ENCODE results near the gene GPSM1. TPM values are rescaled to one million over a fixed set of nuclear protein-coding genes. Genes with fewer than 3 reads are reported as not detected.

GPSM1 gene
- total RNA-seq, 1 donor from 2014 or later: 1.9 TPM

- CTCF ChIA-PET: no interaction called here
- TF ChIP-seq, protein P1, sequence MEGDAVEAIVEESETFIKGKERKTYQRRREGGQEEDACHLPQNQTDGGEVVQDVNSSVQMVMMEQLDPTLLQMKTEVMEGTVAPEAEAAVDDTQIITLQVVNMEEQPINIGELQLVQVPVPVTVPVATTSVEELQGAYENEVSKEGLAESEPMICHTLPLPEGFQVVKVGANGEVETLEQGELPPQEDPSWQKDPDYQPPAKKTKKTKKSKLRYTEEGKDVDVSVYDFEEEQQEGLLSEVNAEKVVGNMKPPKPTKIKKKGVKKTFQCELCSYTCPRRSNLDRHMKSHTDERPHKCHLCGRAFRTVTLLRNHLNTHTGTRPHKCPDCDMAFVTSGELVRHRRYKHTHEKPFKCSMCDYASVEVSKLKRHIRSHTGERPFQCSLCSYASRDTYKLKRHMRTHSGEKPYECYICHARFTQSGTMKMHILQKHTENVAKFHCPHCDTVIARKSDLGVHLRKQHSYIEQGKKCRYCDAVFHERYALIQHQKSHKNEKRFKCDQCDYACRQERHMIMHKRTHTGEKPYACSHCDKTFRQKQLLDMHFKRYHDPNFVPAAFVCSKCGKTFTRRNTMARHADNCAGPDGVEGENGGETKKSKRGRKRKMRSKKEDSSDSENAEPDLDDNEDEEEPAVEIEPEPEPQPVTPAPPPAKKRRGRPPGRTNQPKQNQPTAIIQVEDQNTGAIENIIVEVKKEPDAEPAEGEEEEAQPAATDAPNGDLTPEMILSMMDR (IDR thresholded peaks at IDR 0.05): no peak
- Mint-ChIP-seq H3K4me1 (peaks cover 8% of the 10 kb centered on the region), H3K36me3 (ENCODE audit: low read depth) (peaks cover 24% of the 10 kb centered on the region), H3K27me3 (no peaks in the 10 kb centered on the region), H3K4me3 (no peak overlapping the region), H3K9me3 (no peaks in the 10 kb centered on the region), H3K27ac (no peak overlapping the region)
- POLR2A ChIA-PET: no interaction called here
- no peak for DNase-seq
- intact Hi-C loops (cut with micrococcal nuclease): no loop called here
- no peak for ATAC-seq (ENCODE audit: low read depth)
Measured at GRCh38 chr9:136377341-136378169, 50.2 kb downstream of the GPSM1 start.

- TF ChIP-seq, protein P1 (IDR thresholded peaks at IDR 0.05): no peak
- POLR2A ChIA-PET: no interaction called here
- ATAC-seq (ENCODE audit: low read depth) (no peak), DNase-seq (no peak)
- Mint-ChIP-seq H3K4me1 (no peaks in the 10 kb centered on the region), H3K4me3 (no peak overlapping the region), H3K27ac (no peak overlapping the region), H3K36me3 (ENCODE audit: low read depth) (peaks cover 29% of the 10 kb centered on the region), H3K9me3 (no peaks in the 10 kb centered on the region), H3K27me3 (no peaks in the 10 kb centered on the region)
- intact Hi-C loops (cut with micrococcal nuclease): no loop called here
- CTCF ChIA-PET: no interaction called here
Measured at GRCh38 chr9:136378170-136379002, 51.0 kb downstream of the GPSM1 start.

- ChIA-PET CTCF (no interaction called here), POLR2A (no interaction called here)
- DNase-seq: no peak
- TF ChIP-seq, protein P1 (IDR thresholded peaks at IDR 0.05): no peak
- H3K27ac Mint-ChIP-seq: no peak overlapping the region
- no peak overlapping the region for H3K4me3 Mint-ChIP-seq
- no peaks in the 10 kb centered on the region for H3K27me3 Mint-ChIP-seq
- H3K9me3 Mint-ChIP-seq: no peaks in the 10 kb centered on the region
- intact Hi-C loops (cut with micrococcal nuclease): no loop called here
- no peaks in the 10 kb centered on the region for H3K4me1 Mint-ChIP-seq
- ATAC-seq (ENCODE audit: low read depth): no peak
- peaks cover 33% of the 10 kb centered on the region for H3K36me3 Mint-ChIP-seq (ENCODE audit: low read depth)
Measured at GRCh38 chr9:136379003-136379287, 51.6 kb downstream of the GPSM1 start.

DNA sequence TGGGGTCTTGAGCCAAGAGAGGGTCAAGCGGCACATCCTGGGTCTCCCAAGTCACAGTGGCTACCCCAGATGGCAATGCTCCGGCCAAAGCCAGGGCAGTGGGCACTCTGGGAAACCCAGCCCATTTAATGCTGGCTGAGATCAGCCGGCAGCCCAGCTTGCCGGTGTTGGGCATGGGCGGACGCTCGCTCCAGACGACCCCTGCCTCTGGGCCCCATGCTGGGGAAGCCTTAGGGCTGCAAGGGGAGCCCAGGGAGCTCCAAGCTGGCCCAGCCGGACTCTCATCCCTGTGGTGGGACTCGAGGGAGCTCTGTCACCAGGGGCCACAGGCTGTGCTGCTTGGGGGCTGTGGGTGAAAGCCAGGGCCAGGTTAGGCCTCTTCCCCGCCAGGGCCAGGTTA lies 52.1 kb downstream of the GPSM1 start:
- intact Hi-C loops (cut with micrococcal nuclease): no loop called here
- no peaks in the 10 kb centered on the region for H3K4me1 Mint-ChIP-seq
- no peak for ATAC-seq (ENCODE audit: low read depth)
- TF ChIP-seq, protein P1 (IDR thresholded peaks at IDR 0.05): no peak
- peaks cover 38% of the 10 kb centered on the region for H3K36me3 Mint-ChIP-seq (ENCODE audit: low read depth)
- no peak overlapping the region for H3K27ac Mint-ChIP-seq
- H3K9me3 Mint-ChIP-seq: no peaks in the 10 kb centered on the region
- H3K4me3 Mint-ChIP-seq: no peak overlapping the region
- POLR2A ChIA-PET: no interaction called here
- H3K27me3 Mint-ChIP-seq: no peaks in the 10 kb centered on the region
- CTCF ChIA-PET: no interaction called here
- DNase-seq: no peak

DNA sequence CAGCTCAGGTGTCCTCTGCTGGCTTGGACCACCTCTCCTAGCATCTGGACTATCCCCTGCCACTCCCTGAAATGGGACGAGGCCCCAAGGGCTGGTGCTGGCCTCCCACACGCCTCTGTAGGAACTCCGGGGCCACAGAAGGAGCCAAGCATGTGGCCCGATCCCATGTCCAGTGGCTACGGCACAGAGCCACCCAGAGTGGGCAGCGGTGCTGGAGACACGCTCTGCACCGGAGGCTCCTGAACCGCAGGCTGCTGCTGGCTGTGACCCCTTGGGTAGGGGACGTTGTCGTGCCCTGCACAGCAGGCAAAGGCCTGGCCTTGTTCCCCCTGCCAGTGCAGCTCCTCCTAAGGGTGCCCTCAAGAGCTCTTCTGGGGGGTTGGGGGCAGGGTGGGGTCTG lies 52.6 kb downstream of the GPSM1 start:
- POLR2A ChIA-PET: no interaction called here
- no peaks in the 10 kb centered on the region for H3K27me3 Mint-ChIP-seq
- TF ChIP-seq, protein P1 (IDR thresholded peaks at IDR 0.05): no peak

More for the DNA sequence above, 52.6 kb downstream of the GPSM1 start:
- CTCF ChIA-PET: no interaction called here
- Mint-ChIP-seq H3K4me3 (no peak overlapping the region), H3K27ac (no peak overlapping the region), H3K9me3 (no peaks in the 10 kb centered on the region), H3K36me3 (ENCODE audit: low read depth) (peaks cover 42% of the 10 kb centered on the region), H3K4me1 (no peaks in the 10 kb centered on the region)
- intact Hi-C loops (cut with micrococcal nuclease): no loop called here
- DNase-seq: no peak
- no peak for ATAC-seq (ENCODE audit: low read depth)
